NCI-H1092 (cell line): ENCODE measurements around the gene PPP1R10.
A peak's percentile ranks its signal among the peaks of the same experiment; 100 is the strongest.

ENCODE experiments used
- DNase-seq: peaks from one replicate; lab custom pipeline; 2025; lab: John Stamatoyannopoulos, UW

PPP1R10 gene

GRCh38 chr6:30598912-30599624 is 18.0 kb downstream of the PPP1R10 start:
- DNase-seq, result no peak

DNA sequence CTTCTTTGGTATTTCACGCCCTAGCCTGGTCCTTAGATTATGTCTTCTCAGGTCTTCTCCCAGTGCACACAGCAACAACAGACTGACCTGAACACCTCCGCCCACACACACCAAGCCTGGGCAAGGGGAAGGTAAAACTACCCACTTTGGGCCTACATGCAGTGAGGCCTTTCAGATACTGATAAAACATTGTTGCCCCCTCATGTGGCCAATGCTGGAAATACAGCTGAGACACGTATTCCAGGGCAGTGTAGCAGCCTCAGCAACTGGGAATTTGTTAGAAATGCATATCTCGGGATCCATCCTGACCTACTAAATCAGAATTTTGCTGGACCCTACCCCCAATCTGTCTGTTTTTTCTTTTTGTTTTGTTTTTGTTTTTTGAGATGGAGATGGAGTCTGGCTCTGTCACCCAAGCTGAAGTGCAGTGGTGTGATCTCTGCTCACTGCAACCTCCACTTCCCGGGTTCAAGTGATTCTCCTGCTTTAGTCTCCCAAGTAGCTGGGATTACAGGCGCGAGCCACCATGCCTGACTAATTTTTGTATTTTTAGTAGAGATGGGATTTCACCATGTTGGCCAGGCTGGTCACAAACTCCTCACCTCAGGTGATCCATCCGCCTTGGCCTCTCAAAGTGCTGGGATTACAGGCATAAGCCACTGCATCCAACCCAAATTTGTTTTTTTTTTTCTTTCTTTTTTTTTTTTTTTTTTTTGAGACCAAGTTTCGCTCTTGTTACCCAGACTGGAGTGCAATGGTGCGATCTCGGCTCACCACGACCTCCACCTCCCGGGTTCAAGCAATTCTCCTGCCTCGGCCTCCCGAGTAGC is 19.5 kb downstream of the PPP1R10 start:
- DNase-seq, result peak; percentile 42

DNA sequence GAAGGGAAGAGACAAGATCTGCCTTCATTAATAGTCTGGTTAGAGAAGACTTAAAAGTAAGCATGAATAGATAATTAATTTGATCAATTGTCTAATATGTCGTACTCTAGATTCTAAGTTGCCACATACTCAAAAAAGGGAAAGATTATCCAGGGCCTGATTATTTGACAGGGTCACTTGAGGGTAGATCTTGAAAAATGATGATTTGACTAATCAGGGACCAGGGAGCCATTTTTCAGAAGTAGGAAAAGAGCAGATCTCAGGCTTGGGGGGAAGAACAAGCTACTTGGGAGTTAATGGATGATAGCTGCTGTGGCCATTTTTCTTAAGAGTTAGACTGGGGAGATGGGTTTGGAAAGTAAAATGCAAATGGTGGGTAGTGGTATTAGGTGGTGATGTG is 24.8 kb downstream of the PPP1R10 start:
- DNase-seq, result no peak

DNA sequence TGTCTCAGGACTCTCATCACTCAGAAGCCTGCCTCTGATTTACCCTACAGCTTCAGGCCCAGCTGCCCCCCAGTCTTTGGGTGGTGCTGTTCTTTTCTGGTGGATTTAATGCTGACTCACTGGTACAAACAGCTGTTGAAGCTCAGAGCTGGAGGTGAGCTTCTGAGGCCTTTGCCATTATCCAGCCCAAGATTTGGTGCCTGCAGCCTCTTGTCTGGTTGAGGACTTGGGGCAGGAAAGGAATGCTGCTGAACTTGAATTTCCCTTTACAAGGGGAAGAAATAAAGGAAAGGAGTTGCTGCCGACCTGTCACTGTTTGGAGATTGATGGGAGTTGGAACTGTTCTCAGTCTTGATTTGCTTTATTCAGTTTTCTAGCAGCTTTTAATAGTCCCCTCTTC is 26.0 kb downstream of the PPP1R10 start:
- DNase-seq, result no peak

GRCh38 chr6:30590509-30590908 is 26.5 kb downstream of the PPP1R10 start:
- DNase-seq, result no peak

- no peak for DNase-seq
These were observed 27.2 kb downstream of the PPP1R10 start for GRCh38 chr6:30589754-30590358.

GRCh38 chr6:30583921-30584320 is 33.1 kb downstream of the PPP1R10 start:
- DNase-seq, result no peak

GRCh38 chr6:30578051-30578450 is 39.0 kb downstream of the PPP1R10 start:
- DNase-seq, result no peak

DNA sequence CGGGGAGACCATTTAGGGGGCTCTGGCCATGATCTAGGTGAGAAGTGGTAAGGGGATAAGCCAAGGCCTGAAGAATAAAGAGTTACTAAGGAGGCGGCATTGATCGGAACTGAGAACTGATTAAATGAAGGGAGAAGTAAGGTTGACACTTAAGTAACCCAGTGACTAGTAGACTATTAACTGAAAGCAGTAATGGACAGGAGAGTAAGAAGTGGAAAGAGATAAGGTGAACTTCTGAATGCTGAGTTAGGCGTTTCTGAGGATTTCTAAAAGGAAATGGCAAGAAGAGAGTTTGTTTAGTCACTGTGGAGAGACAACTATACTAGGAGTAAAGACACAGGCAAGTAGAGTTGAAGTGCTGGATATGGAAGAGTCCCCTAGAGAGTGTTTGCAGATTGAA is 43.9 kb downstream of the PPP1R10 start:
- no peak for DNase-seq

GRCh38 chr6:30572148-30572547 is 44.9 kb downstream of the PPP1R10 start:
- DNase-seq, result no peak

GRCh38 chr6:30571762-30572082 is 45.3 kb downstream of the PPP1R10 start:
- DNase-seq, result no peak

DNA sequence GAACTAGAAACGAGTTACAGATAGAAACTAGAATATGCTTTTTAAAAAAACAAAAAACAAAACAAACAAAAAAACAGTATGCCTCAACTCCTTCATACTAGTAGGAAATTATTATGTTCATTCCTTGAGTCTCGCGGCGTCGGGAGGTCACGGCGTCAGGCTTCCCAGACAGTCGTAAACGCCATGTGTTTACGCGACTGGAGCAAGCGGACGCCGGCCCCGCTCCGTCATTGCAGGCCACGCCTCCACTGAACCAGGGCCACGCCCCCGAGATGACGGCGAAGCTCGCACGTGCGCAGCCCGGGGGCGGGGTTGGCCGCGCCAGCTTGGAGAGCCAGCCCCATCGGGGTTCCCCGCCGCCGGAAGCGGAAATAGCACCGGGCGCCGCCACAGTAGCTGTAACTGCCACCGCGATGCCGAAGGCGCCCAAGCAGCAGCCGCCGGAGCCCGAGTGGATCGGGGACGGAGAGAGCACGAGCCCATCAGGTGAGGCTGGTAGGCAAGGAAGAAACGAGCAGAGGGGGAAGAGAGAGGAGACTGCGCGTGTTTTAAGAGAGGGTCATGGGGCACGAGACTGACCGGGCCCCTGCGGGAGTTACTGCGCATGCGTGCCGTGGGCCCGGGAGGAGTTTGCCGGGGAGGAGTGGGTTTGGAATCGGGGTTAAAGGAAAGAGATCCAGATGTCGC is 45.8 kb downstream of the PPP1R10 start, which contains the start of gene ABCF1:
ABCF1 (plus strand) TSS at position 368 of the 687 bp plus-strand sequence; CDS start at position 414, 46 bp downstream.
- DNase-seq, result peak; percentile 91

GRCh38 chr6:30570740-30571074 is 46.3 kb downstream of the PPP1R10 start:
- no peak for DNase-seq

- DNase-seq, result no peak
These were observed 46.8 kb downstream of the PPP1R10 start for GRCh38 chr6:30570263-30570662.

DNA sequence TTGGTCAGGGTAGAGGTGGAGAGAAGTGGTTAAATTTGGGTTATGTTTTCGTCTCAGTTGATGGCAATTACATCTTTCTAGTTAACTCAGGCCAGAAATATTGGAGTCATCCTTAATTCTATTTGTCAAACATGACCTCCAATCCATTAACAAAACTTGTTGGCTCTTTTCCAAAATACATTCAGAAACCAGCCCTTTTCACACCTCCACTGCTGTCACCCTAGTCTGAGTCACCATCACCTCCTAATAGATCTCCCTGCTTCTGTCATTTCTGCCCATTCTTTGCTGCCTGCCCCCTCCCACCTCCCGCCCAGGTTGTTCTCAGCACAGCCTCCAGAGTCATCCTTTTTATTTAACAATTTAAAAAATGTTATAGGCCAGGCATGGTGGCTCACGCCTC is 48.8 kb downstream of the PPP1R10 start:
- no peak for DNase-seq

DNA sequence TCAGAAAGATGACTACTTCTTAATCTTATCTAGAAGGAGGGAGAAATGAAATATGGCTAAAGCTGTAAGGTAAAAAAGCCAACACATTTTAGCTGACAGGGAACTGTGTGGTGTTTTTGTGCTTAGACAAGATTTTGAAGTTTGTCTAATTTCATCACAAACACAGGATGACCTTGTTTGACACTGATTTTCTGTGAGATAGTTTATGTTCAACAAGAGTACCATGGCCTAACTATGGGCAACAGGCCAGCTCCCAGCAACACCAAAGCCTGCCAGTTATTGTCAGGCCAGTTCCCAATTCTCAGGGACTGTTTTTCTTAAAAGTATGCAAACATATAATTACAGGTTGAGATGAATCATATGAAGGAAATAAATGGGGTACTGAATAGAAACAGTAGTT is 51.3 kb downstream of the PPP1R10 start:
- DNase-seq, result no peak

- no peak for DNase-seq
These were observed 52.9 kb downstream of the PPP1R10 start for GRCh38 chr6:30564114-30564513.

- DNase-seq, result no peak
These were observed 54.3 kb downstream of the PPP1R10 start for GRCh38 chr6:30562470-30563425.

GRCh38 chr6:30560930-30561329 is 56.1 kb downstream of the PPP1R10 start:
- DNase-seq, result no peak

DNA sequence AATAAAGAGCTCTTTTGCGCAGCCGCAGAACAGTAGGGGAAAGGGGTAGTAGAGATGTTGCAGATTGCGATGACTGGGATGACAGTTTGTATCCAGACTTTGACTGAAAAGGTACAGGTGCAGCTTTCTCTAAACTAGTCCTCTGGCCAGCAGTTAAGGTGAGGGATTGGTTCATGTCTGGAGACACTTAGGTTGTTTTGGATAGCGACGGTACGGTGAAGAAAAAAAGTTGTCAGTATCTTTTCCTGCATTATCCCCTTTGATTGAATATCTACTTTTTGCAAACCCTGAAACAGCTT is 59.4 kb downstream of the PPP1R10 start:
- DNase-seq, result no peak

- DNase-seq, result peak; percentile 77
These were observed 59.9 kb downstream of the PPP1R10 start, which contains the start of gene PRR3 for GRCh38 chr6:30556906-30557682. Gene PRR3, plus strand, starts transcription at chr6:30557295. Its CDS starts 50 bp downstream, at chr6:30557345.
